Right lobe of liver (tissue), 6 donors: Measurements from ENCODE around the gene RGS6. TPM values are rescaled to one million over a fixed set of nuclear protein-coding genes. Genes with fewer than 3 reads are reported as not detected.

Experiments
- ATAC-seq, 4 donors: fragments of 200-7000 bp; cut with Tn5 transposase; one replicate each; pipeline ENCODE4 v1.9.1; 2020; ENCODE audit warnings: mild to moderate bottlenecking in 4 of 4, moderate library complexity in 4 of 4
- DNase-seq, 3 donors: peaks; one replicate each; pipeline ENCODE4 v3.0.0-alpha.2; 2020
- H3K27ac ChIP-seq, 3 donors: fragments of 200-600 bp; one replicate each; pipeline ENCODE4 v1.8.0; 2022
- H3K27me3 ChIP-seq, 2 donors: fragments of 200-600 bp; one replicate each; pipeline ENCODE4 v1.8.0; 2022
- H3K36me3 ChIP-seq, 4 donors: fragments of 200-600 bp; sonication (generic) in 1 of 4; one replicate each; pipeline versions ENCODE4 v1.5.1 to v1.8.0; 2017 to 2022; ENCODE audit warnings: control low read depth in 1 of 4
- H3K4me1 ChIP-seq, 4 donors: fragments of 200-600 bp; sonication (generic) in 1 of 4; one replicate each; pipeline versions ENCODE4 v1.5.1 to v1.8.0; 2017 to 2022; ENCODE audit warnings: control low read depth in 1 of 4
- H3K4me3 ChIP-seq, 3 donors: fragments of 200-600 bp; one replicate each; pipeline ENCODE4 v1.8.0; 2022
- H3K9me3 ChIP-seq, 4 donors: fragments of 200-600 bp; sonication (generic) in 1 of 4; one replicate each; pipeline versions ENCODE4 v1.5.1 to v1.8.0; 2017 to 2022; ENCODE audit warnings: control low read depth in 1 of 4
- CTCF ChIP-seq, 4 donors: fragments of 200-600 bp in 3 of 4; fragments of 450-650 bp in 1 of 4; IDR thresholded peaks; one replicate each; pipeline versions ENCODE4 v1.5.1 to v1.8.0; 2016 to 2022; ENCODE audit warnings: antibody characterized with exemption in 4 of 4, mild to moderate bottlenecking in 2 of 4
- POLR2A ChIP-seq: fragments of 450-650 bp; IDR thresholded peaks from one replicate; pipeline ENCODE4 v1.6.1; 2017; ENCODE audit warnings: antibody characterized with exemption, mild to moderate bottlenecking
- WGBS: methylation state at CpG from one replicate; pipeline ENCODE4 v1.1.6; 2018; ENCODE audit warnings: low coverage, low lambda C conversion rate; ENCODE audit not compliant: insufficient coverage; ENCODE audit errors: missing lambda C conversion rate; 5-methylcytosine and 5-hydroxymethylcytosine counted together
- intact Hi-C, 2 donors: fragments of 100-400 bp; cut with DNase I; formaldehyde crosslinking; loops; one replicate each; pipeline versions ENCODE4 v1.11.2 to v1.14.1; 2022
- total RNA-seq, 6 experiments: library from RNA; depleted of rRNA in 2 of 6; stranded (reverse); fragments of >200 nt in 2 of 6; fragmentation: NEBNext Ultra II Directional in 3 of 6; extraction: Animal tissue kit (Norgen Biotek cat#: 25700) in 3 of 6; gene quantifications; one replicate each; pipeline versions ENCODE4 v1.1.0 to v1.2.4, GENCODE V29; 2016 to 2023
- donor health status: DM: no; HTN: yes; CAD: no.
- donor health status: DM: no; HTN: no; CAD: no.
- donor health status: DM: no; HTN: no; CAD: no.
- donor health status: DM: no; HTN: yes; CAD: no.
- donor health status: DM: no; HTN: yes; CAD: no.

RGS6 gene
- total RNA-seq, 6 experiments from 2014 or later: 0.07 TPM; not detected in 5

DNA sequence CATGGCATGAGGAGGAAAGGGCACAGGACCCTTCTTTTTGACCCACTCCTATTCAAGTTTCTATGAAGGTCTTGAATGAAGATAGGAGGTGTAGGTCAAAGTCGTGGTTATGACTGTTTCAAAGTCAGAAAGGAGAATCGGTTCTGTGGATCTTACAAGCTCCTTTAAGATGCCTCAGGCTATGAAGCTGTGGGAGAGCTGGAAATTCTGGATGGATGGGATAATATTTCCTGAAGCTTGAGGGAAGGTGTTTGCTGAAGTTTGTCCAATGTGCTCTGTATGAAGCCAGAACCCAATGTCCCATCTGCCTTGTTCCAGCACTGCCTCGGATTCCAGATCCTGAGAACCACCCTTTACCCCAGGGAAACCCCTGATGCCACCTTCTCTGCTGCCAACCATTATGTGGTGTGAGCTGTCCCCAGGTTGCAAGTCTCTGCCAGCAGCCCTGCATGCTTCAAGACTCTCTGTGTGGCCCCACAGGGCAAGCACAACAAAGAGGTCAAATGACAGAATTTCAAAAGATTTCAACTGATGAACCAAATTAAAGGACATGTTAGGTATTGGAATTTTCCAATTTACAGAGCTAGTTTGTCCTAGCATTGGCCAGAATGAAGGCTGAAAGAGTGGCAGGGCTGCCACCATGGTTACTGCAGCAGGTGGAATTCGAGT, 472.0 kb downstream of the RGS6 start:
- DNase-seq (no peak), ATAC-seq (no peak)
- H3K4me1 ChIP-seq: no peaks in the 10 kb centered on the region
- H3K9me3 ChIP-seq: no peaks in the 10 kb centered on the region
- intact Hi-C loops: no loop called here
- H3K27ac ChIP-seq: no peak overlapping the region
- no peaks in the 10 kb centered on the region for H3K27me3 ChIP-seq
- no peaks in the 10 kb centered on the region for H3K36me3 ChIP-seq
- WGBS: 52% methylated on average over 3 of the region's 4 CpGs
- no peak overlapping the region for H3K4me3 ChIP-seq
- TF ChIP-seq POLR2A: no peak

GRCh38 chr14:72404998-72405397, 472.8 kb downstream of the RGS6 start:
- no peaks in the 10 kb centered on the region for H3K36me3 ChIP-seq
- TF ChIP-seq POLR2A: no peak
- no peak for TF ChIP-seq CTCF (IDR thresholded peaks at IDR 0.05)
- no peaks in the 10 kb centered on the region for H3K4me1 ChIP-seq
- H3K4me3 ChIP-seq: no peak overlapping the region
- DNase-seq (no peak), ATAC-seq (no peak)
- intact Hi-C loops: no loop called here
- no peaks in the 10 kb centered on the region for H3K9me3 ChIP-seq
- no peaks in the 10 kb centered on the region for H3K27me3 ChIP-seq
- 17% methylated on average over 2 of the region's 3 CpGs for WGBS
- H3K27ac ChIP-seq: no peak overlapping the region

GRCh38 chr14:72408020-72408419, 475.8 kb downstream of the RGS6 start:
- H3K4me1 ChIP-seq: no peaks in the 10 kb centered on the region
- H3K9me3 ChIP-seq: no peaks in the 10 kb centered on the region
- H3K27ac ChIP-seq: no peak overlapping the region
- H3K4me3 ChIP-seq: no peak overlapping the region
- DNase-seq: no peak
- 45% methylated on average over 3 of the region's 3 CpGs for WGBS
- H3K27me3 ChIP-seq: no peaks in the 10 kb centered on the region
- H3K36me3 ChIP-seq: no peaks in the 10 kb centered on the region
- TF ChIP-seq POLR2A (no peak), CTCF (IDR thresholded peaks at IDR 0.05) (no peak)
- intact Hi-C loops: no loop called here
- ATAC-seq: no peak

DNA sequence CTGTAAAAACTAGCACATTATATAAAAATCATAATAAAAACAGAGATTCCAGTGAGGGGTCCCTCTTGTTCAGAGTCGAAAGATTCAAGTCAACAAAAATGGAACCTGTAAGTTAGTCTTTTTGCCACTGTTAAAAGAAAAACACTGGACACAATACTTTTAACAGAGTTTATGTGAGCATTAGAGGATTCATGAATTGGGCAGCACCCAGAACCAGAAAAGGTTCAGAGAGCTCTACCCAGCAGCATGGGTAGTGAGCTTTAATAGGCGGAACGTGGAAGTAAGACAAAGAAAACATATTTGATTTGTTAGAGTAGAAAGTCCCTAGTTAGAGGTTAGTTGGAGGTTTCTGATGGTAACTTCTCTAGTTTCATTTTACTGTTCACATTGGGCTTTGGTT, 476.8 kb downstream of the RGS6 start:
- Histone ChIP-seq H3K27ac (no peak overlapping the region), H3K4me1 (no peaks in the 10 kb centered on the region), H3K36me3 (no peaks in the 10 kb centered on the region), H3K4me3 (no peak overlapping the region), H3K27me3 (no peaks in the 10 kb centered on the region), H3K9me3 (no peaks in the 10 kb centered on the region)
- TF ChIP-seq POLR2A (no peak), CTCF (IDR thresholded peaks at IDR 0.05) (no peak)
- 57% methylated on average over 3 of the region's 3 CpGs for WGBS
- ATAC-seq (no peak), DNase-seq (no peak)
- intact Hi-C loops: no loop called here

DNA sequence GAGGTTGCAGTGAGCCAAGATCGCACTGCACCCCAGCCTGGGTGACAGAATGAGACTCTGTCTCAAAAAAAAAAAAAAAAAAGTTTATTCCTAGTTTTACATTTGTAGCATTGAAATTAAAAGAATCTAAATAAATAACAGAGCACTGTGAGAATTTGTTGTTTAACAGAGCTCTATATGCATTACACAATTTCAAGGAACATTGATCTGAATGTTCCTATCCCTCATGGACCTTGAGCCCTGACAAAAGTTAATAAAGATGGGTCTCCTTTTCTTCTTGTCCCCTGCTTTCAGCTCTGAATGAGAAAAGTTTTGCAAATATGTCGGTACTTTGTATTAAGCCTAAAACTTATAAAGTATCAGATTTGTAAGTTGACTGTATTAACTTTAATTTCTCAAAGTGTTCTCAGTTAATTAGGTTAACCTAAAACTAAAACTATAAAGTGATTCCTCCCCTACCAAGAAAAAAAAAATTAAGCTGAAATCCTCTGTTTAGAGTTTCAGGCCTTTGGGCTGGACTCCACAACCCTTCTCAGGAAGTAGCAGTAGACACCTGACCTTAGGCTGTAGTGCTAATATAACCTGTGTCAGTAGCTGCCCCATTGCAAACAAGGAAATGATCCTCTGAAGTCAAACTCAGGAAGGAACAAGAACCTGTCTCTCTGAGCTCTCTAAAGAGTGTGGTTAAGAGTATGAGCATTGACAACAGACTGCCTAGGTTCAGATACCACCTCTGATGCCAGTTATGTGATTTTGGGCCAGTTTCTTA, 484.0 kb downstream of the RGS6 start:
- WGBS: 75% methylated on average over 2 of the region's 2 CpGs

More for the DNA sequence above, 484.0 kb downstream of the RGS6 start:
- no peaks in the 10 kb centered on the region for H3K27me3 ChIP-seq
- peak in 3 of 4 donors; percentile 28 to 71 (median 63) for ATAC-seq
- H3K36me3 ChIP-seq: no peaks in the 10 kb centered on the region
- TF ChIP-seq CTCF (IDR thresholded peaks at IDR 0.05) (no peak), POLR2A (no peak)
- intact Hi-C loops: no loop called here
- H3K4me3 ChIP-seq: no peak overlapping the region
- H3K27ac ChIP-seq: no peak overlapping the region
- H3K4me1 ChIP-seq: no peaks in the 10 kb centered on the region
- no peak for DNase-seq
- H3K9me3 ChIP-seq: no peaks in the 10 kb centered on the region
